Measurements from ENCODE around the gene BMP6. TPM values are rescaled to one million over a fixed set of nuclear protein-coding genes. Genes with fewer than 3 reads are reported as not detected.
"Not testable (repeated sequence)": the region's sequence is repeated elsewhere in the genome, so short reads cannot be mapped to it uniquely, and the experiment has no call there.

Gene BMP6
- total RNA-seq, 1 experiment from 2014 or later: 6.4 TPM

- in situ Hi-C loops (cut with HindIII; ENCODE audit: low pct_unique_long_range_greater_than_20kb, low sequenced_read_pairs): no loop called here
These were observed 85.5 kb downstream of the BMP6 start for GRCh38 chr6:7811441-7811840.

GRCh38 chr6:7812623-7813022, 86.7 kb downstream of the BMP6 start:
- in situ Hi-C loops (cut with HindIII; ENCODE audit: low pct_unique_long_range_greater_than_20kb, low sequenced_read_pairs): no loop called here
- no peak for DNase-seq (ENCODE audit: low read depth)

More at GRCh38 chr6:7811441-7811840, 85.5 kb downstream of the BMP6 start:
- no peak for DNase-seq (ENCODE audit: low read depth)

GRCh38 chr6:7813193-7813592, 87.3 kb downstream of the BMP6 start:
- no peak for DNase-seq (ENCODE audit: low read depth)
- in situ Hi-C loops (cut with HindIII; ENCODE audit: low pct_unique_long_range_greater_than_20kb, low sequenced_read_pairs): no loop called here

- in situ Hi-C loops (cut with HindIII; ENCODE audit: low pct_unique_long_range_greater_than_20kb, low sequenced_read_pairs): no loop called here
- no peak for DNase-seq (ENCODE audit: low read depth)
These were observed 87.8 kb downstream of the BMP6 start for GRCh38 chr6:7813704-7814103.

- DNase-seq (ENCODE audit: low read depth): no peak
- in situ Hi-C loops (cut with HindIII; ENCODE audit: low pct_unique_long_range_greater_than_20kb, low sequenced_read_pairs): no loop called here
These were observed 89.8 kb downstream of the BMP6 start for GRCh38 chr6:7815716-7816115.

DNA sequence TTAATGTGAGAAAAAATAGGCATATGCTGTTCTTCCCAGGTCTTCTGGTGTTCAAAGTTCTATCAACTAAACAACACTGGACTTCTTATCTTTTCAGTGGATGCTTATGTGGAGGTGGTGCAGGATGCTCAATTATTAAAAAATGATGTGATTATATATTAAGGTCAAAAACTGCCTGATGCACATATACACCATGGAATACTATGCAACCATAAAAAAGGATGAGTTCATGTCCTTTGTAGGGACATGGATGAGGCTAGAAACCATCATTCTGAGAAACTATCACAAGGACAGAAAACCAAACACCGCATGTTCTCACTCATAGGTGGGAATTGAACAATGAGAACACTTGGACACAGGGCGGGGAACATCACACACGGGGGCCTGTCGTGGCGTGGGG, 91.3 kb downstream of the BMP6 start:
- in situ Hi-C loops (cut with HindIII; ENCODE audit: low pct_unique_long_range_greater_than_20kb, low sequenced_read_pairs); DNase-seq (ENCODE audit: low read depth): not testable (repeated sequence)

DNA sequence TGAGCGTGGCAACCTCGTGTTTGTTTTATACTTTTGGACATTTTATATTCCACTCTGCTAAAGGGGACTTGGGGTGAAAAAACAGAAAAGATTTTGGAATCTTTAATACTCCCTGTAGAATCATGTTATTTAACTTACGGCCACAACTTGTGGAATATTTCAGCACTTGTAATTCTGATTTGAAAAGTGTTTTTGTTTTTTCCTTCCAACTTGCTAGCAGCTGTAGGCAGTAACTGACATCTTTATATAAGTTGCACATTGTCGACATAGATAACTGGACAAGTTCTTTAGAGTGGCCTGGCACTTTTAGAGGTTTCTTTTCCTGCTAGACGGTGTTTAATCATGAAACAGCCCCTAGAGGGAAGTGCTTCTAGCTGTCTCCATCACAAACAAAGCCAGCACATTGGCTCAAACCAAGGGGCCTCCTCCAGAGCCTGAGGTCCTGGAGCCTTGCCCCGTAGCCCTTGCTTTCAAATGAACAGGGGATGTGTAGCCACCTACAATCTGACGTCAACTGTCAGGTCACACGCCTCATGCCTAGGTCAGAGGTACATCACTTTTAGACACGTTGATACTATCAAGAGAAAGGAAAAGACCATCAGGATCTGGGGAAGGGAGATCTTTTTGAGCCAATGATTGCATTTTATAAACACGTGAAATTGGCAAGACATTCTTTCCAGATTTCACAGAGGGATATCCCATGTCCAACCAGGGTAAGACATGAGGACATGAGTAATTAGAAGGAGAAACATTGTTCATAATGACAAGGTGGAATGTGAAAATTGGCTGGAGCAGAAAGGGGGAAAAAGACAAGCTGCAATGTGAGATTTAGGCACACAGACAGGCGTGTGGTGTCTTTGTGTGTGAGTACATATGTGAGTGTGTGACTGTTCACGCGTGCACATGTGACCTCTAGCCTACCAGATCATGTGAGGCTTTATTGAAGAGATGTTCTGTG, 92.6 kb downstream of the BMP6 start:
- in situ Hi-C loops (cut with HindIII; ENCODE audit: low pct_unique_long_range_greater_than_20kb, low sequenced_read_pairs): no loop called here
- no peak for DNase-seq (ENCODE audit: low read depth)

GRCh38 chr6:7819431-7820015, 93.6 kb downstream of the BMP6 start:
- DNase-seq (ENCODE audit: low read depth): no peak
- in situ Hi-C loops (cut with HindIII; ENCODE audit: low pct_unique_long_range_greater_than_20kb, low sequenced_read_pairs): no loop called here

- in situ Hi-C loops (cut with HindIII; ENCODE audit: low pct_unique_long_range_greater_than_20kb, low sequenced_read_pairs): no loop called here
- no peak for DNase-seq (ENCODE audit: low read depth)
These were observed 94.5 kb downstream of the BMP6 start for GRCh38 chr6:7820288-7820835.

- in situ Hi-C loops (cut with HindIII; ENCODE audit: low pct_unique_long_range_greater_than_20kb, low sequenced_read_pairs): no loop called here
- DNase-seq (ENCODE audit: low read depth): no peak
These were observed 95.5 kb downstream of the BMP6 start for GRCh38 chr6:7821426-7821825.

DNA sequence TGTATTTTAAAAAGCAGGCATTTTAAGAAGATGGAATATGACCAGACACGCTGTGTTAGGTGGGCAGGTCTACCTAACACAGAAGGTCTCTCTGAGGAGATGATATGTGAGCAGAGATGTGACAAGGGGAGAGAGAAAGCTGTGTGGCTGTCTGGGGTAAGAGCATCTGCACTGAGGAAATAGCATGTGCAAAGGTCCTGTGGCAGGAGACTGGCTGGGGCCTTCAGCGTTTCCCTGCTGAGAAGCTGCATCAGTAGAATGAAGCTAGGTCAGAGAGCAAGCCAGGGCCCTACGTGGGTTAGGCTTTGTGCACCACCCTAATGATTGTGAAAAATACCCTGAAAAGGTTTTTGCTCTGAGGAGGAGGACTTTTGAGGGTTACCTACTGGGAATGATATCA, 97.7 kb downstream of the BMP6 start:
- no peak for DNase-seq (ENCODE audit: low read depth)
- in situ Hi-C loops (cut with HindIII; ENCODE audit: low pct_unique_long_range_greater_than_20kb, low sequenced_read_pairs): no loop called here

GRCh38 chr6:7825986-7826385, 100.1 kb downstream of the BMP6 start:
- no peak for DNase-seq (ENCODE audit: low read depth)
- in situ Hi-C loops (cut with HindIII; ENCODE audit: low pct_unique_long_range_greater_than_20kb, low sequenced_read_pairs): no loop called here

DNA sequence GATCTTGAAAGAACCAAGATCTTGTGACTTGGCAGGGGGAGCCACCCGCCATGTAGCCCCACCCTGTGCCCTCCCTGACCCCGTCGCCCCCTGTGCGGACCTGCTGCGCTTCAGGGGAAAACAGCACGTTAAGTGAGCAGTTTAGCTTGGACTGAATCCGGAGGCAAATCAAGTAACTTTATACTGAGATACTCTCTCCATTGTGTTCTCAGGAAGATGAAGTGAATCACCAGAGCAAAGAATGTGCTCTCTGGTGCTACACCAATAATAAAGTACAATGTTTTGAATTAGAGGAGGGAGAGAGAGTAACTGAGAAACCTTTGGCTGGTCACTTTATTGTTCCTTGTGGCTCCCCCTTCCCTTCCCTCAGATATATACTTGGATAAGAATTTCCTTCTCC, 101.2 kb downstream of the BMP6 start:
- no peak for DNase-seq (ENCODE audit: low read depth)
- in situ Hi-C loops (cut with HindIII; ENCODE audit: low pct_unique_long_range_greater_than_20kb, low sequenced_read_pairs): no loop called here

- DNase-seq (ENCODE audit: low read depth): no peak
- in situ Hi-C loops (cut with HindIII; ENCODE audit: low pct_unique_long_range_greater_than_20kb, low sequenced_read_pairs): no loop called here
These were observed 102.2 kb downstream of the BMP6 start for GRCh38 chr6:7828124-7828523.

- in situ Hi-C loops (cut with HindIII; ENCODE audit: low pct_unique_long_range_greater_than_20kb, low sequenced_read_pairs): no loop called here
- no peak for DNase-seq (ENCODE audit: low read depth)
These were observed 107.2 kb downstream of the BMP6 start for GRCh38 chr6:7832904-7833750.

DNA sequence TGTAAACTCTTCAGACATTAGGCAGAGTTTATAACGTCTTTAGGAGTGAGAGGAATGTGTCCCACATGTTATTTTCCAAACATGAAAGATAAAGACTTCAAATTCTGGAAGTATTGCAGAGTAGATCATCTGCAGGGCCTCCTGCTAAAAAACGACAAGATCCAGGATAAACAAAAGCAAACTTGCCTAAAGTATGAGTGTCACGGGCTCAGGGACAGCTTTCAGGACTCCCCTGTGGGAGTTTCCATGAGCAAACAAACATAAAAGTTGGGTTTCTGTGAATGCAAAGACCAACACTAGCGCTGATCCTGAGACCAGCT, 107.8 kb downstream of the BMP6 start:
- DNase-seq (ENCODE audit: low read depth): no peak
- in situ Hi-C loops (cut with HindIII; ENCODE audit: low pct_unique_long_range_greater_than_20kb, low sequenced_read_pairs): no loop called here

DNA sequence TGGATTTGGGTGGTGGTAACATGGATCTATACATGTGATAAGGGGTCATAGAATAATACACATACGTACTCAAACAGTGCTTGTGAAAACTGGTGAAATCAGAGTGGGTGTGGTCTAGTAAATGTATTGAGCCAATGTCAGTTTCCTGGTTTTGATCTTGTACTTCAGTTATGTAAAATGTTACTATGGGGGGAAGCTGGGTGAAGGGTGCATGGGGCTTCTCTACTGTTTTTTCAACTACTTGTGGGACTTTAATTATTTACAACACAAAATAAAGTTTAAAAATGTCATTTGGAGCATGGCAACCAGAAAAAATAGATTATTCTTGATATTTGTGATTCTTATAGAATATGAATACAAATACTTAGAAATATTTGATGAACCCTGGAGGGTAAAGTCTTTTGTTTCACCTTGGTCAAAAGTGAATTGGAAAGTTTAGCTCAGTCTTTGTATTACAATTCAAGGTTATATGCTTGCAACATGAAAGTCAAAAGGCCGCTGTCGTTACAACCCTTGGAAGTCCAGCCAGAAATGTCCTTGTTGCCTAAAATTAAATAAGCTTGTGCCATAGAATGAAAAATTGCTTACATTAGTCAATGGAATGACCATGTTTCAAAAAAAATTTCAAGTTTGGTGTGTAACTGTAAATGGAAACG, 110.6 kb downstream of the BMP6 start:
- no peak for DNase-seq (ENCODE audit: low read depth)
- in situ Hi-C loops (cut with HindIII; ENCODE audit: low pct_unique_long_range_greater_than_20kb, low sequenced_read_pairs): no loop called here

DNA sequence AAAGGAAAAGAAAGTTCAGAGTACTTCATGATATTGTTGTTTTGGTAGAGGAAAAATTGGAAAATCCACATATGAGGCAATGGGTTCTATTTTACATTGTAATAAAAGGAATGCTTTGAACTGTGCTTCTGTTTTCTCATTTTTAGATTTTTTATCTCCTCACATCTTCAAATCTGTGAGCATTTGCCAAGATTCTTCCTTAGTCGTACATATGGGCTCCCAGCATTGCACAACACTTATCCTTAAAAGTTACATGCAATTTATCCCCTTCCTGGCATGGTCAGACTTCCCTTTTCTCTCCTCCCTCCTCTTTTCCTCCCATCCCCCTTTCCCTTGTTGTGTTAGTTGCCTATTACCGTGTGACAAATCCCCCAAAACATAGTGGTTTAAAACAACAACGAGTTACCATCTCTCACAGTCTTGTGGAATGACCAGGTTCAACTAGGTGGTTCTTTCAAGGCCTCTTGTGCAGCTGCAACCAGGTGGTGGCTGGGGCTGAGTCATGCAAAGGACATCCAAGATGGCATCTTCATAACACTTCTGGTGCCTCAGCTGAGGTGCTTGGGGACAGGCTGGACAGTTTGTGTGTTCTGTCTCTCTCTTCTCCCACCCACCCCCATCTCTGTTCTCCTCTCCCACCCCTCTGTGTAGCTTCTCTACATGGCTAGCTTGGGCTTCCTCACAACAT, 116.0 kb downstream of the BMP6 start:
- DNase-seq (ENCODE audit: low read depth): no peak

More for the DNA sequence above, 116.0 kb downstream of the BMP6 start:
- in situ Hi-C loops (cut with HindIII; ENCODE audit: low pct_unique_long_range_greater_than_20kb, low sequenced_read_pairs): no loop called here

All from Caki2 (cell line).